ENCODE data around the gene OCEL1. TPM values are rescaled to one million over a fixed set of nuclear protein-coding genes. Genes with fewer than 3 reads are reported as not detected.

The OCEL1 gene
- total and polyA plus RNA-seq, 2 of the 13 experiments (the other 11 are each of a cell fraction or from before 2014, with no cell fraction given), result 10.6 to 17.2 TPM

DNA sequence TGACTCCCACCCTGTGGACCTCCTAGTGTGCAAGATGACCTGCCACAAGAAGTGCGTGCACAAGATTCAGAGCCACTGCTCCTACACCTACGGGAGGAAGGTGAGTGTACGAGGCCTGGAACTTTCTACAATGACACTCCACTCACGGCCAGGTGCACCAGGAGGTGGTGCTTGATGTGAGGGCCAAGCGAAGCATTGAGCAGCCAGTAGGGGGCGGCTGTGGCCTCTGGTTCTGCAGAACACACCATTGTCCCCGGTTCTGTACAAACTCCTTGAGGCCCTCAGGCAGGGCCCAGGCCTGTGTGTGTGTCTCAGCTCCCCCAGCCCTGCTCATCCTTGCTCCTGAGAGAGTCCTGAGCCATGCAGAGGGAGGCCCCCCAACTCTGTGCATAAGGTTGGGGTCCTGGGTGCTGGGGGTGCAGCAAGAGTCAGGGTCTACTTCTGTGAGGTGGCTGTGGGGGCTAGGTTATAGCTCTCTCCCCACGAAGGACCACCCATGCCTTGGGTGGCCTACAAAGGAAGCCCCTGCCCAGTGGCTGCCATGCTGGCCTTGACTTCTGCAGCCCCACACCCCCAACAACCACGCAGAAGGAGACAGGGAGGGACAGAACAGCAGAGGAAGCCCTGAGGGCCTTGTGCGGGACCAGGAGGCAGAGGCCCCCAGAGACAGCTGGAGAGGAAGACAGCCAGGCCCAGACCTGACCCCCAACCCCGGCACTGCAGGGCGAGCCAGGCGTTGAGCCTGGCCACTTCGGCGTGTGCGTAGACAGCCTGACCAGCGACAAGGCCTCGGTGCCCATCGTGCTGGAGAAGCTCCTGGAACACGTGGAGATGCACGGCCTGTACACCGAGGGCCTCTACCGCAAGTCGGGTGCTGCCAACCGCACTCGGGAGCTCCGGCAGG, 20.5 kb upstream of the OCEL1 start (continued):
- TF ChIP-seq, protein P1, sequence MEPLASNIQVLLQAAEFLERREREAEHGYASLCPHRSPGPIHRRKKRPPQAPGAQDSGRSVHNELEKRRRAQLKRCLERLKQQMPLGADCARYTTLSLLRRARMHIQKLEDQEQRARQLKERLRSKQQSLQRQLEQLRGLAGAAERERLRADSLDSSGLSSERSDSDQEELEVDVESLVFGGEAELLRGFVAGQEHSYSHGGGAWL (CRISPR knock-in tag; IDR thresholded peaks at IDR 0.05), result no peak
- TF ChIP-seq SIN3A (IDR thresholded peaks at IDR 0.05; ENCODE audit: borderline replicate concordance, low read depth, low read length), result no peak
- no peak for TF ChIP-seq RARG (CRISPR knock-in tag; IDR thresholded peaks at IDR 0.05; ENCODE audit: low read depth)
- TF ChIP-seq SIN3B (IDR thresholded peaks at IDR 0.05; ENCODE audit: low read length), result no peak
- no peak for TF ChIP-seq ZNF264 (CRISPR knock-in tag; IDR thresholded peaks at IDR 0.05)
- TF ChIP-seq, protein P2, sequence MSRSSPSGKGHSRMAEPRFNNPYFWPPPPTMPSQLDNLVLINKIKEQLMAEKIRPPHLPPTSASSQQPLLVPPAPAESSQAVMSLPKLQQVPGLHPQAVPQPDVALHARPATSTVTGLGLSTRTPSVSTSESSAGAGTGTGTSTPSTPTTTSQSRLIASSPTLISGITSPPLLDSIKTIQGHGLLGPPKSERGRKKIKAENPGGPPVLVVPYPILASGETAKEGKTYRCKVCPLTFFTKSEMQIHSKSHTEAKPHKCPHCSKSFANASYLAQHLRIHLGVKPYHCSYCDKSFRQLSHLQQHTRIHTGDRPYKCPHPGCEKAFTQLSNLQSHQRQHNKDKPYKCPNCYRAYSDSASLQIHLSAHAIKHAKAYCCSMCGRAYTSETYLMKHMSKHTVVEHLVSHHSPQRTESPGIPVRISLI (CRISPR knock-in tag; IDR thresholded peaks at IDR 0.05; ENCODE audit: borderline replicate concordance), result no peak
- TF ChIP-seq ZNF30 (CRISPR knock-in tag; IDR thresholded peaks at IDR 0.05), result no peak
- TF ChIP-seq, protein P3, sequence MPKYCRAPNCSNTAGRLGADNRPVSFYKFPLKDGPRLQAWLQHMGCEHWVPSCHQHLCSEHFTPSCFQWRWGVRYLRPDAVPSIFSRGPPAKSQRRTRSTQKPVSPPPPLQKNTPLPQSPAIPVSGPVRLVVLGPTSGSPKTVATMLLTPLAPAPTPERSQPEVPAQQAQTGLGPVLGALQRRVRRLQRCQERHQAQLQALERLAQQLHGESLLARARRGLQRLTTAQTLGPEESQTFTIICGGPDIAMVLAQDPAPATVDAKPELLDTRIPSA (CRISPR knock-in tag; IDR thresholded peaks at IDR 0.05; ENCODE audit: borderline replicate concordance), result no peak
- no peak for TF ChIP-seq ARHGAP35 (CRISPR knock-in tag; IDR thresholded peaks at IDR 0.05; ENCODE audit: borderline replicate concordance)
- no peak for TF ChIP-seq PBX3 (CRISPR knock-in tag; IDR thresholded peaks at IDR 0.05; ENCODE audit: borderline replicate concordance)
- TF ChIP-seq KDM2A (CRISPR knock-in tag; IDR thresholded peaks at IDR 0.05; ENCODE audit: borderline replicate concordance, low read depth), result peak; percentile 41; the same call in 1 of the 2 replicates
- no peak for TF ChIP-seq ZFP90 (CRISPR knock-in tag; IDR thresholded peaks at IDR 0.05; ENCODE audit: borderline replicate concordance)
- no peak for TF ChIP-seq ZKSCAN8 (CRISPR knock-in tag; IDR thresholded peaks at IDR 0.05; ENCODE audit: borderline replicate concordance)
- no peak for TF ChIP-seq ELF3 (CRISPR knock-in tag; IDR thresholded peaks at IDR 0.05)
- no peak for TF ChIP-seq ZNF777 (CRISPR knock-in tag; IDR thresholded peaks at IDR 0.05)

Measured in HepG2 (cell line).